ENCODE data around the gene GTPBP3.

GTPBP3 gene

GRCh38 chr19:17335575-17335974 is 1.8 kb upstream of the GTPBP3 start:
- no peaks in the 10 kb centered on the region for H3K27me3 ChIP-seq
- peak overlapping the region in 1 of 2 donors; percentile 88 for H3K27ac ChIP-seq
- no peaks in the 10 kb centered on the region for H3K9me3 ChIP-seq
- peaks cover 0 to 46% (median 33%) of the 10 kb centered on the region in 4 donors for H3K4me1 ChIP-seq
- DNase-seq, result no peak
- intact Hi-C loops (cut with DNase I; ENCODE audit: low total_unique reads), result no loop called here
- peak overlapping the region in 1 of 2 donors; percentile 65 for H3K4me3 ChIP-seq
- TF ChIP-seq CTCF (IDR thresholded peaks at IDR 0.05), result no peak
- H3K36me3 ChIP-seq, result peaks cover 0 to 9% (median 2%) of the 10 kb centered on the region in 3 donors

GRCh38 chr19:17337675-17338432 is 501 bp downstream of the GTPBP3 start:
- Histone ChIP-seq H3K27ac (peak overlapping the region; percentile 88), H3K4me3 (peak overlapping the region; percentile 65 to 83), H3K36me3 (peaks cover 0 to 24% (median 10%) of the 10 kb centered on the region in 3 donors), H3K27me3 (no peaks in the 10 kb centered on the region), H3K4me1 (peaks cover 0 to 44% (median 33%) of the 10 kb centered on the region in 4 donors), H3K9me3 (no peaks in the 10 kb centered on the region)
- TF ChIP-seq CTCF (IDR thresholded peaks at IDR 0.05), result no peak
- intact Hi-C loops (cut with DNase I; ENCODE audit: low total_unique reads), result no loop called here
- no peak for DNase-seq

GRCh38 chr19:17338433-17339078 is 1.2 kb downstream of the GTPBP3 start:
- H3K9me3 ChIP-seq, result no peaks in the 10 kb centered on the region
- H3K4me1 ChIP-seq, result peaks cover 0 to 37% (median 29%) of the 10 kb centered on the region in 4 donors
- H3K27ac ChIP-seq, result no peak overlapping the region
- DNase-seq, result no peak
- H3K36me3 ChIP-seq, result peaks cover 0 to 24% (median 10%) of the 10 kb centered on the region in 3 donors
- intact Hi-C loops (cut with DNase I; ENCODE audit: low total_unique reads), result no loop called here
- peak overlapping the region; percentile 65 to 83 for H3K4me3 ChIP-seq
- no peak for TF ChIP-seq CTCF (IDR thresholded peaks at IDR 0.05)
- H3K27me3 ChIP-seq, result no peaks in the 10 kb centered on the region

GRCh38 chr19:17339088-17339741 is 1.9 kb downstream of the GTPBP3 start:
- DNase-seq, result no peak
- H3K4me3 ChIP-seq, result no peak overlapping the region
- H3K27ac ChIP-seq, result no peak overlapping the region
- TF ChIP-seq CTCF (IDR thresholded peaks at IDR 0.05), result no peak
- no peaks in the 10 kb centered on the region for H3K27me3 ChIP-seq
- H3K4me1 ChIP-seq, result peaks cover 0 to 30% (median 23%) of the 10 kb centered on the region in 4 donors
- intact Hi-C loops (cut with DNase I; ENCODE audit: low total_unique reads), result no loop called here
- no peaks in the 10 kb centered on the region for H3K9me3 ChIP-seq
- H3K36me3 ChIP-seq, result peaks cover 0 to 24% (median 10%) of the 10 kb centered on the region in 3 donors

- intact Hi-C loops (cut with DNase I; ENCODE audit: low total_unique reads), result no loop called here
- no peak for TF ChIP-seq CTCF (IDR thresholded peaks at IDR 0.05)
- Histone ChIP-seq H3K27me3 (no peaks in the 10 kb centered on the region), H3K4me3 (no peak overlapping the region), H3K4me1 (peaks cover 0 to 22% (median 17%) of the 10 kb centered on the region in 4 donors), H3K9me3 (no peaks in the 10 kb centered on the region), H3K36me3 (peaks cover 0 to 24% (median 10%) of the 10 kb centered on the region in 3 donors), H3K27ac (no peak overlapping the region)
- DNase-seq, result no peak
These were observed 3.0 kb downstream of the GTPBP3 start for GRCh38 chr19:17340302-17340870.

Measured in tibial artery (tissue), 4 donors.